IgD-negative memory B cell (primary cell): ENCODE measurements around the gene GCM1. TPM values are rescaled to one million over a fixed set of nuclear protein-coding genes. Genes with fewer than 3 reads are reported as not detected.
"Not testable (repeated sequence)": the region's sequence is repeated elsewhere in the genome, so short reads cannot be mapped to it uniquely, and the experiment has no call there.

Experiments used
- H3K27ac Mint-ChIP-seq, 3 donors: one replicate each; pipeline ENCODE4 v1.8.0; 2020 to 2022; ENCODE audit warnings: mild to moderate bottlenecking in 3 of 3, mixed read lengths in 3 of 3, moderate library complexity in 1 of 3
- H3K27me3 Mint-ChIP-seq: one replicate; pipeline ENCODE4 v1.8.0; 2021; ENCODE audit warnings: mixed read lengths
- H3K36me3 Mint-ChIP-seq: one replicate; pipeline ENCODE4 v1.8.0; 2020; ENCODE audit warnings: mild to moderate bottlenecking, mixed read lengths
- H3K4me1 Mint-ChIP-seq, 3 donors: one replicate each; pipeline ENCODE4 v1.8.0; 2020 to 2022; ENCODE audit warnings: mixed read lengths in 3 of 3, mild to moderate bottlenecking in 1 of 3
- H3K4me3 Mint-ChIP-seq, 4 donors: one replicate each; pipeline ENCODE4 v1.8.0; 2020 to 2022; ENCODE audit warnings: mild to moderate bottlenecking in 4 of 4, mixed read lengths in 4 of 4, moderate library complexity in 3 of 4
- H3K9me3 Mint-ChIP-seq, 3 donors: one replicate each; pipeline ENCODE4 v1.8.0; 2020 to 2021; ENCODE audit warnings: mixed read lengths in 3 of 3, mild to moderate bottlenecking in 1 of 3
- polyA plus RNA-seq: library from polyadenylated mRNA; unstranded; fragments of 300-500 nt; fragmentation: Illumina TruSeq; gene quantifications from one replicate; pipeline ENCODE4 v1.2.3, GENCODE V29; 2021

The GCM1 gene
- polyA plus RNA-seq, 1 donor from 2014 or later: not detected

DNA sequence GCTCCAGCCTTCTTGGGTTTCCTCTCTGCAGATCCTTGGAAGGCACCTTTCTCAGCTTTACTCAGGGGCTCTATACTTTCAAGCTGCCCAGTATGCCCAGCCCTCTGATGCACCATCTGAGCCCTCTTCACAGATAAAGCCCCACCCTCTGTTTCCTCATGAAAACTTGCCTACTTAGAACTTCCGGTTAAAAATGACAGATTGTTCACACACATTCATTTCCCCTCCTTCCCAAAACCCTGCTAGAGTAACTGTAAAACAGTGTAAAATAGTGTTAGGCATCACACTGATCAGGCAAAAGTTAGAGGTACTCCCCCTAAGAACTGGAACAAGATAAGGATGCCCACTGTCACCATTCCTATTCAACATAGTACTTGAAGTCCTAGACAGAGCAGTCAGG lies 14.0 kb upstream of the GCM1 start:
- H3K36me3 Mint-ChIP-seq: peaks cover 2% of the 10 kb centered on the region
- H3K4me3 Mint-ChIP-seq: no peak overlapping the region
- H3K4me1 Mint-ChIP-seq: peaks cover 5 to 7% (median 6%) of the 10 kb centered on the region in 3 donors
- no peaks in the 10 kb centered on the region for H3K9me3 Mint-ChIP-seq
- no peak overlapping the region for H3K27ac Mint-ChIP-seq
- no peaks in the 10 kb centered on the region for H3K27me3 Mint-ChIP-seq

DNA sequence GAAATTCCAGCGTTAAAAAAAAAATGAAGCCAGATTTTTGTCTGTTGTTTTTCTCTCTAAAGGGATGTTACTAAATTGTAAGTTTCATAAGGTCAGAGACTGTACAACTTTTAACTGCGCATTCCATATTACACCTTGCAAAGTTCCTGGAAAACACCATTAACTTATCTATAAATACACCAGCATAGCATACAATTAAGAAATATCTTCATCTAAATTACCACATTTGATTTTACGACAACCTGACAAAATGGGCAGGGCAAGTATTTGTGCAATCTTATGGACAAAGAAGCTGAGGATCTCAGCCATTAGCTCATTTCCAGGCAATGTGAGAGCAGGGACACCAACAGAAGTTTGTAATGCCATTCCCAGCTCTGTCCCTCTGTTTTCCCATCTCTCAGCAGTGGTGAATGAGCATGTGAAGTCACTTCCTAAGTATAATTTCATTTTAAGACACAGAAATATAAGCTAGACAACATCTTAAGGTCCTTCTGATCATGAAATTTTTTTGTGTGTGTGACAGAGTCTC lies 12.9 kb upstream of the GCM1 start:
- H3K4me1 Mint-ChIP-seq: peaks cover 5 to 7% (median 6%) of the 10 kb centered on the region in 3 donors
- no peak overlapping the region for H3K27ac Mint-ChIP-seq
- H3K9me3 Mint-ChIP-seq: no peaks in the 10 kb centered on the region
- H3K27me3 Mint-ChIP-seq: no peaks in the 10 kb centered on the region
- H3K4me3 Mint-ChIP-seq: no peak overlapping the region
- peaks cover 3% of the 10 kb centered on the region for H3K36me3 Mint-ChIP-seq

DNA sequence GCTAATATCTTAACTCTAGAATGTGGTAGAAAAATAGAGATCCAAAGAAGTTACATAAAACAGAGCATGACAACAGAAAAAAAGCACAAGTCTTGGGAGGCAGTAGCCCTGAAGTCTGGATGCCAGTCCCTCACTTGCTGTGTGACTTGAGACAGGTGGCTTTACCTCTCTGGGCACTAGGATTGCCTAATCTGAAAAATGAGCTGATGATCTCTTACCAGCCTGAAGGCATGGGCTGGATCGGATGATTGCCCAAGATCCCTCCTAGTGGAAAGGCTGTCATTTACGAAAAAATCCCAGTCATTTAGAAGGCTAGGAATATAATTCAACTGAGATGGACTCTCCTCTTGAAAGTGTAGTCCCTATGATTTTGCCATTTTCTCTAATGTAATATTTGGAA lies 10.9 kb upstream of the GCM1 start:
- peaks cover 5 to 7% (median 6%) of the 10 kb centered on the region in 3 donors for H3K4me1 Mint-ChIP-seq
- H3K27ac Mint-ChIP-seq: no peak overlapping the region
- no peak overlapping the region for H3K4me3 Mint-ChIP-seq
- no peaks in the 10 kb centered on the region for H3K9me3 Mint-ChIP-seq
- H3K27me3 Mint-ChIP-seq: no peaks in the 10 kb centered on the region
- H3K36me3 Mint-ChIP-seq: peaks cover 3% of the 10 kb centered on the region

DNA sequence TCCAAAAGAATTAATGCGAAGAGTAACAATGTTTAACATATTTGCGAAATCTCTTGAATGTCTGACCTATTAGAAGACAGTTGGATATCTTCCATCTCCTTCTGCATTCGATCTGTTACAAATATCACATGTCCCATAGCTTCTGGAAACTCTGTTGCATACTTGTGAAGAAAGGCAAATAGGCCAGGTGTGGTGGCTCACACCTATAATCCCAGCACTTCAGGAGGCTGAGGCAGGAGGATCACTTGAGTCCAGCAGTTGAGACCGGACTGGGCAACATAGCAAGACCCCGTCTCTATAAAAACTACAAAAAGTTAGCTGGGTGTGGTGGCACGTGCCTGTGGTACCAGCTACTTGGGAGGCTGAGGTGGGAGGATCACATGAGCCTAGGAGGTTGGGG lies 9.4 kb upstream of the GCM1 start:
- not testable (repeated sequence) for H3K27me3 Mint-ChIP-seq, H3K27ac Mint-ChIP-seq

DNA sequence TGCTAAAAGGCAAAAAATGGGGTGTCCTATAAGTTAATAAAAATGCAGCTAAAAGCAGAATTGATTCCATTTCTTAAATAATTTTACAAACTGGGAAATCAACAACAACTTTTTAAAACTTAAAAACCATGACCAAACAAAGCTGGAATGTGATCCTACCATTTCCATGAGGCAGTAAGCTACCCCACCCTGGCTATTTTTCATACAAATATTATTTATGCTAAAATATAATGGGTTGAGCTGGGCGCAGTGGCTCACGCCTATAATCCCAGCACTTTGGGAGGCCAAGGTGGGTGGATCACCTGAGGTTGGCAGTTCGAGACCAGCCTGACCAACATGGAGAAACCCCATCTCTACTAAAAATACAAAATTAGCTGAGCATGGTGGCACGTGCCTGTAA lies 6.6 kb upstream of the GCM1 start:
- H3K27me3 Mint-ChIP-seq, H3K36me3 Mint-ChIP-seq, H3K4me3 Mint-ChIP-seq, H3K9me3 Mint-ChIP-seq, H3K27ac Mint-ChIP-seq, H3K4me1 Mint-ChIP-seq: not testable (repeated sequence)

More for the DNA sequence above, 9.4 kb upstream of the GCM1 start:
- H3K36me3 Mint-ChIP-seq, H3K4me3 Mint-ChIP-seq, H3K4me1 Mint-ChIP-seq, H3K9me3 Mint-ChIP-seq: not testable (repeated sequence)

DNA sequence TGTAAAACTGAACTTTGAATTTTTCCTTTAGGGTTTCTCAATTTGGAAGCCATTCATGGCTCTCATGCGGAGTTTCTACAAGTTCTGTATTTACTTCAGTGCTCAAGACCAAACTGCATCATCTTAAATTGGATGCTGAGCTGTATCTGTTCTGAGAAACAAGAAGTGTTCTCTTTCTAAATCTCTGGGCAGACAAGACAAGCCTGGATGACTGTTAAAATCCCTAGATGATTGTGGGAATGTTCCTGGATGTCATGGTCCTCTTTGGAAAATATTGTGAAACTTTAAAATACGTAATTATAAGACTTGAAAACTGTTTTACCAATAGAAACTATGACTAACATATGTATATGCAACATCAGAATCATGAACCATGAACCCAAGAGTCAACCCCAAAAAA lies 6.2 kb upstream of the GCM1 start:
- H3K4me3 Mint-ChIP-seq: no peak overlapping the region
- no peaks in the 10 kb centered on the region for H3K4me1 Mint-ChIP-seq
- H3K27me3 Mint-ChIP-seq: peaks cover 2% of the 10 kb centered on the region
- no peak overlapping the region for H3K27ac Mint-ChIP-seq
- H3K9me3 Mint-ChIP-seq: peaks cover 0 to 2% (median 0%) of the 10 kb centered on the region in 3 donors
- H3K36me3 Mint-ChIP-seq: peaks cover 3% of the 10 kb centered on the region

DNA sequence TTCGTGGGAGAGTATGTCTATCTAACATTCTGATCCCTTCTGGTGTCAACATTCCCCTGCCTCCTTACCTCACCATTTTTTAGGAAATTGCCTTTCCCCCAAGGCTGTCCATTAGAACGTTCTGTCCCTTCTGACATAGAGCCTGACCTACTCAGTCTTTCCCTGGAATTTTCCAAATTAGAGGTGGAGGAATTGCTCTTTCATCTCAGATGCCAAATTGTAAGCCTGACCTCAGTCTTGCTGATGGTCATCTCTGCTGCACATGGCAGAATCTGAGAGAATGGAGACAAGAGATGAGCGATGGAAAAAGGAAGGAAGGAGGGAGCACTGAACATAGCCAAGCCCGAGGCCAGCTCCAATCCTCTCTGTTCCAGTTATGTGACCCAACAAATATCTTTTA lies 5.4 kb upstream of the GCM1 start:
- H3K4me1 Mint-ChIP-seq: no peaks in the 10 kb centered on the region

DNA sequence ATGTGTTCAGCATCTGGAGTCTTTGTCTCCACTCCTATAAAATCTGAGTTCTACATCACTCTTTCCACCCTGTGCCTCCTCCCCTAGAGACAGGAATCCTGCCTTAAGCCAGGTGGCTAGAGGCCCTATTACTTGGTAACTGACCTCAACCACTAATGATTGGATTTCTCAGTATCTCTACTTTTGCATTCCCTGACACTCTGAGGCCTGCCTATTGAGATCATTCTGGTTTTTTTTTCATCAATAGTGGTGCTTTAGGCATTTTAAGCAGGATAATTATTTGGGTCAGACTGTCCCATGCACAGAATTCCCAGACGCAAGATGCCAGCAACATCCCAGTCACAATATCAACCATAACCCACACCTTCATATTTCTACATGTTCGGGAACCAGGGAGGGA lies 3.9 kb upstream of the GCM1 start:
- Mint-ChIP-seq H3K4me1 (no peaks in the 10 kb centered on the region), H3K4me3 (no peak overlapping the region), H3K36me3 (peaks cover 1% of the 10 kb centered on the region), H3K27ac (no peak overlapping the region), H3K27me3 (peaks cover 2% of the 10 kb centered on the region), H3K9me3 (peaks cover 0 to 2% (median 0%) of the 10 kb centered on the region in 3 donors)

More for the DNA sequence above, 5.4 kb upstream of the GCM1 start:
- peaks cover 2% of the 10 kb centered on the region for H3K27me3 Mint-ChIP-seq
- peaks cover 3% of the 10 kb centered on the region for H3K36me3 Mint-ChIP-seq
- no peak overlapping the region for H3K4me3 Mint-ChIP-seq
- H3K9me3 Mint-ChIP-seq: peaks cover 0 to 2% (median 0%) of the 10 kb centered on the region in 3 donors
- H3K27ac Mint-ChIP-seq: no peak overlapping the region

DNA sequence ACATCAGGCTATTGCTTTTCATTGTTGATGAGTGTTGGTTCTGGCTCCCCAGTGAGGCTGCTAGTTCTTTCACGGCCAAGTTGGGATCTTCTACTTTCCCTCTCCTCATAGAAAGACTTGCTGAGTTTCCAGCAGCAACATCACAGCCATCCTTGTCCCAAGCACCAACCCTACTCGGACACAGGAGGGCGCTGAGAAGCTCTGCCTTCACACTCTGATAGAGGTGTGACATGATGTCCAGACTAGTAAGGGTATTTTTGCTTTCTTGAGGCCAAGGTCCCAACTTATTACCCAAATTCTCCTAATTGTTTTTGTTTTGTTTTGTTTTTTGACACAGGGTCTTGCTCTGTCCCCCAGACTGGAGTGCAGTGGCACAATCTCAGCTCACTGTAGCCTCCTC lies 3.0 kb upstream of the GCM1 start:
- Mint-ChIP-seq H3K36me3 (peaks cover under 1% of the 10 kb centered on the region), H3K9me3 (peaks cover 0 to 2% (median 0%) of the 10 kb centered on the region in 3 donors)

DNA sequence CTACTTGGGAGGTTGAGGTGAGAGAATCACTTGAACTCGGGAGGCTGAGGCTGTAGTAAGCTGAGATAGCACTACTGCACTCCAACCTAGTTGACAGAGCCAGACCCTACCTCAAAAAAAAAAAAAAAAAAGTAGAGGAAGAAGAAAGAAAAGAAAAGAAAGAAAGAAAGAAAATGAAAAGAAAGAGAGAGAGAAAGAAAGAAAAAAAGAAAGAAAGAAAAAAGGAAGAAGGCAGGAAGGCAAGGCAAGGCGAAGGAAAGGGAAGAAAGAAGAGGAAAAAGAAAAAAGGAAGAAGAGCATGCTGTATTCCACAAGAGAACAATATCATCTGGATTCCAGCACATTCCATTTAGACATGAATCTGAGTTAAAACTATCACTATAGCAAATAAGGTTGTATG lies 3.8 kb downstream of the GCM1 start:
- no peak overlapping the region for H3K27ac Mint-ChIP-seq
- no peaks in the 10 kb centered on the region for H3K9me3 Mint-ChIP-seq
- H3K36me3 Mint-ChIP-seq: peaks cover 4% of the 10 kb centered on the region
- H3K27me3 Mint-ChIP-seq: no peaks in the 10 kb centered on the region
- H3K4me3 Mint-ChIP-seq: no peak overlapping the region
- H3K4me1 Mint-ChIP-seq: no peaks in the 10 kb centered on the region

More for the DNA sequence above, 3.0 kb upstream of the GCM1 start:
- H3K27me3 Mint-ChIP-seq: peaks cover 2% of the 10 kb centered on the region
- no peaks in the 10 kb centered on the region for H3K4me1 Mint-ChIP-seq
- H3K4me3 Mint-ChIP-seq: no peak overlapping the region
- no peak overlapping the region for H3K27ac Mint-ChIP-seq

DNA sequence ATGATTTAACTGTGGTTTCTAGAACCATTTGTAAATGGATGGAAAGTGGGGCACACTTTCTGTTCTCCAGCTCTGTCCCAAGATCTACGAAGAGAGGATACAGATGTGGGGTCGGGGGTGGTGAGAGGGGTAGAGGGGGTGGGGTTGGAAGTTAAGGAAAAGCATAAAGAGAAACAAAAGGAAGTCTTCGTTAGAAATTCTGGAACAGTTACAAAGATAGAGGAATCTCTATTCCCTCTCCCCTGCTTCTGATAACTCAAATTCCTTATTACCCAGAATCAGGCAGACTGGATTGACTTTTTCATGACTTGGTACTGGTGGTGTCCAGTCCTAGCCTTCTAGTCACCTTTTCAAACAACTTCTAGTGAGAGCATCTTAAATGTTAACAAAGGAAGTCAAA lies 4.9 kb downstream of the GCM1 start:
- no peaks in the 10 kb centered on the region for H3K27me3 Mint-ChIP-seq
- H3K27ac Mint-ChIP-seq: no peak overlapping the region
- no peak overlapping the region for H3K4me3 Mint-ChIP-seq
- no peaks in the 10 kb centered on the region for H3K4me1 Mint-ChIP-seq
- H3K9me3 Mint-ChIP-seq: no peaks in the 10 kb centered on the region
- H3K36me3 Mint-ChIP-seq: peaks cover 4% of the 10 kb centered on the region

DNA sequence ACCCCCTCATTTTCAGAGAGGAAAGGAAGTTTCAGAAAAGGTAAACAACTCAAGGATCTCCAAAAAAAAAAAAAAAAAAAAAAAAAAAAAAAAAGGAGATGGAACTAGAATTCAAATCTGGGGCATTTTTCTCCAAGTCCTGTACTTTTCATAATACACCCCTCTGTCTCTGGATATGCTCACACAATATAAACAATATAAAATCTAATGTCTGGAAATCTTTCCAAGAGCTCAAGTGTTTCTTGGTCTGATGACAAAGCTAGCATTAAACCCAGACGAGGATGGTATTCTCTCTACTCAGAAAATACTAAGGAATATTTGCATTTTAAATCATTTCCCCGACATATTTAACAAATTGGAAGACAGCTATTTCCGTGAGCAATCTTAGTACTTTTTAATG lies 5.8 kb downstream of the GCM1 start:
- Mint-ChIP-seq H3K27me3 (no peaks in the 10 kb centered on the region), H3K4me1 (no peaks in the 10 kb centered on the region), H3K36me3 (peaks cover 8% of the 10 kb centered on the region), H3K4me3 (no peak overlapping the region), H3K9me3 (no peaks in the 10 kb centered on the region), H3K27ac (no peak overlapping the region)

DNA sequence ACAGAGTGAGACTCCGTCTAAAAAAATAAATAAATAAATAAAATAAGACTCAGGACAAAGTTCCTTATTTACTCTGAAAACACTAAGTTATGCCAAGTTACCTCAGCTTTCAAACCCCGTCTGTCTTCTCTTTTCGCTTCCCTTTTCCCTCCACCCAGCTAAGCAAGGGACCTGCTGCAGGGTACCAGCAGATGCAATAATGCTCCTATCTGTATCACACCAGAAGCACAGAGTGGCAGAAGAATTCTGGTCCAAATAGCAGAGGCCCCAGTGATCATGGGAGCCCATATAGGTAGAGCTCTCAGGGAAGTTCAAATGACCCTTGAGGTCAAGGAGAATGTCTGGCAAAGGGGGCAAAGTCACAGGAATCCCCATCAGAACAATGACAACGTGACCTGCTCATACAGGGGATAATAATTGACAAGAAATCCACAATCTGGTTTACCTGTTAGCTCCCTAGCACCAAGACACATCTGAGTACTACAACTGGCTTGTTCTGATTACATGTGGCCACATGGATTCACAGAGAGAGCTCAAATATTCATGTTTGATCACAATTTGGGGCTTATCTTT lies 8.7 kb downstream of the GCM1 start:
- Mint-ChIP-seq H3K27me3 (peaks cover 2% of the 10 kb centered on the region), H3K36me3 (peaks cover 8% of the 10 kb centered on the region), H3K27ac (no peak overlapping the region), H3K9me3 (no peaks in the 10 kb centered on the region), H3K4me3 (no peak overlapping the region), H3K4me1 (no peaks in the 10 kb centered on the region)

DNA sequence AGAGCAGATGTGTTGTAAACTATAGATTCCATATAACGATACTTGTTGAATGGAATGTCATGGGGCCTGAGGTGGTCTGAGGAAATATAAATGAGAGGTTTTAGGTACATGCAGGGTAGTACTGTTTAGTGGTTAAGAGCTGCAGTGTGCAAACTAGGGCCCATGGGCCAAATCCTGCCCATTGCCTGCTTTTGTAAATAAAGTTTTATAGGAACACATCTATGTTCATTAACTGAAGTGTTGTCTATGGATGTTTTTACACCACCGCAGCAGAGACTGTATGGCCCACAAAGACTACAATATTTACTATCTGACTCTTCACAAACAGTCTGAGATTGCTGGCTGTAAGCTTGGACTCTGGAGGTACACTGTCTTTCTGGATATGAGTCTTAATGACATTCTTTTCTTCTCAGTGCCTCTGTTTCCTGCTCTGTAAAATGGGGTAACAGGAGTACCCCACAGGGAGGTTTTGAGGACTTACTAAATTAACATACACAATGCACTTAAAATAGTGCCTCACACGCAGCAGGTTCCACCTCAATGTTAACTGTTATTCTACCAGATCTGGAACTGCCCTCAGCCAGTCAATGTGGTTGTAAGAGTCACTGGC lies 12.5 kb downstream of the GCM1 start:
- H3K36me3 Mint-ChIP-seq: peaks cover 6% of the 10 kb centered on the region
- H3K4me3 Mint-ChIP-seq: no peak overlapping the region
- H3K4me1 Mint-ChIP-seq: no peaks in the 10 kb centered on the region
- H3K27me3 Mint-ChIP-seq: peaks cover 2% of the 10 kb centered on the region
- no peak overlapping the region for H3K27ac Mint-ChIP-seq
- no peaks in the 10 kb centered on the region for H3K9me3 Mint-ChIP-seq

DNA sequence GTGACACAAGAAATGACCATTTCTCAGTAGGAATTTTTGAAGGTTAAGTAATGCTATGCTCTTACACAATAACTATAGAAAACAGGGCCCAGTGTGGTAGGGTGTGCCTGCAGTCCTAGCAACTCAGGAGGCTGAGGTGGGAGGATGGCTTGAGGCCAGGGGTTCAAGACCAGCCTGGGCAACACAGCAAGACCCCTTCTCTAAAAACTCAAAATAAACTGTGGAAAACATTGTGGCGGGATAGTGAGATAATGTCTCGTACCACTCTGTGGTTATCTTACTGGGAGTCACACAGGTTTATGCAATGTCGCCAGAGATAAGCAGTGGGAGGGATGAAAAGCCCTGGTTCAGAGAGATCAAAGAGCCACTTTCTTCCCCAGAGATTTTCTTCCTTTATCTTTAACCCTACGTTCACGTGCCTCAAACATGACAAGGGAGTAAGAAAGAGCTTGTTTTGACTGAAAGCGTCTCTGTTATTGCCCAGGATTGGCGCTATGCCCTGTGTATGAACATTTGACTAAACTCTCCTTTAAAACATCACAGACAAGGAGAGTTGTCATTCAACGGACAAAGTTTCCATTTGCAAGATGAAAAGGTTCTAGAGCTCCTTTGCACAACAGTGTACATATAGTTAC lies 13.9 kb downstream of the GCM1 start:
- peaks cover 4% of the 10 kb centered on the region for H3K36me3 Mint-ChIP-seq

DNA sequence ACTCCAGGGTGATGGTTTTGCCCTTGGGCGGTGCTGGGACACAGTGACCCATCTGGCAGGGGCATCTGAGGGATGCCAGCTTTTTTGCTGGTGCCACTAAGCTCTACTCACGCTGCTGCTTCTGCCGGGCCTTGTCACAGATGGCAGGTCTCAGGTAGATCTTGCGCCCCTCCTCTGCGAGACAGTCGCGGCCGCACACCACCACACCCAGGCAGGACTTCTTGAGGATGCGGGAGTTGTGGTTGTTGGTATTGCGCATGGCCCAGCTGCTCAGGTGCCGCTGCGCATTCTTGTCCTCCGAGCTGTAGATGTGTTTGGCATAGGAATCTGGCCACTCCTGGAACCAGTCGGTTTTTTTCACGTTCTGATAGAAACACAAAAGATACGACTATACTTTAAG lies 14.7 kb downstream of the GCM1 start:
- no peak overlapping the region for H3K27ac Mint-ChIP-seq
- no peak overlapping the region for H3K4me3 Mint-ChIP-seq
- peaks cover 4% of the 10 kb centered on the region for H3K36me3 Mint-ChIP-seq
- no peaks in the 10 kb centered on the region for H3K4me1 Mint-ChIP-seq
- peaks cover 2% of the 10 kb centered on the region for H3K27me3 Mint-ChIP-seq
- H3K9me3 Mint-ChIP-seq: no peaks in the 10 kb centered on the region

More for the DNA sequence above, 13.9 kb downstream of the GCM1 start:
- H3K27me3 Mint-ChIP-seq: peaks cover 2% of the 10 kb centered on the region
- no peaks in the 10 kb centered on the region for H3K4me1 Mint-ChIP-seq
- H3K27ac Mint-ChIP-seq: no peak overlapping the region
- H3K9me3 Mint-ChIP-seq: no peaks in the 10 kb centered on the region
- H3K4me3 Mint-ChIP-seq: no peak overlapping the region
